HEK293 (cell line): ENCODE data around the gene ERI3.

Experiments used
- CTCF ChIP-seq: fragments of 450-650 bp; formaldehyde crosslinking; IDR thresholded peaks from 2 replicates; pipeline ENCODE4 v1.5.1; 2016; ENCODE audit warnings: missing biosample characterization, missing genetic modification characterization
- TCF7L2 ChIP-seq: IDR thresholded peaks from 2 replicates; pipeline ENCODE4 v1.6.1; 2011; ENCODE audit warnings: low read depth, mild to moderate bottlenecking, inconsistent platforms, low read length, moderate library complexity, borderline replicate concordance

- TF ChIP-seq CTCF (tag by site-specific recombination) (no peak), TCF7L2 (no peak)
These were observed 115.1 kb downstream of the ERI3 start for GRCh38 chr1:44239961-44240371.
